ENCODE results near the gene PSEN2. TPM values are rescaled to one million over a fixed set of nuclear protein-coding genes. Genes with fewer than 3 reads are reported as not detected.

PSEN2 gene
- total RNA-seq, 4 donors from 2014 or later = 14.9 to 28.5 (median 20.2) TPM

DNA sequence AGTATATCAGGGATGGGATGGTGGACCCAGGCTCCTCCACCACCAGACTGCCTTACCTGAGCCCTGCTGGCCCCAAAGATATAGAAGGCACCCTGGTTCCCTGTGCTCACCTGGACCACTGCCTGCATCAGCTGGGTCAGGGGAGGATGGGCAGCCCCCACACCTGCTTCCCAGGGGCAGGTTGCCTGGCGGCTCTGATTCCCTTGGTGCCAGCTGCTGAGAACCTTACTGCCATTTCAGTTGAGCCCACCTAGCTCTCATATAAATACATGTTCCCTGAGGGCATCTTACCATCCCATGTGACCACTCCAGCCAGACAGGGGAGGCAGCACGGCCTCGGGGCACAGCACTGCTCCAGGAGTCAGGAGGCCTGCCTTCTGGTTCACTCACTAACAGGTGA, 24.4 kb downstream of the PSEN2 start:
- Histone ChIP-seq H3K27ac (no peak overlapping the region), H3K27me3 (no peaks in the 10 kb centered on the region), H3K4me3 (no peak overlapping the region), H3K9me3 (no peaks in the 10 kb centered on the region), H3K36me3 (peaks cover 51% of the 10 kb centered on the region), H3K4me1 (peaks cover 4% of the 10 kb centered on the region)
- no peak for DNase-seq (ENCODE audit: low spot score in 2 of 2)
- TF ChIP-seq EP300 (IDR thresholded peaks at IDR 0.05) (no peak), POLR2A (IDR thresholded peaks at IDR 0.05) (no peak), POLR2AphosphoS5 (IDR thresholded peaks at IDR 0.05) (no peak)
- TF ChIP-seq, protein P1, sequence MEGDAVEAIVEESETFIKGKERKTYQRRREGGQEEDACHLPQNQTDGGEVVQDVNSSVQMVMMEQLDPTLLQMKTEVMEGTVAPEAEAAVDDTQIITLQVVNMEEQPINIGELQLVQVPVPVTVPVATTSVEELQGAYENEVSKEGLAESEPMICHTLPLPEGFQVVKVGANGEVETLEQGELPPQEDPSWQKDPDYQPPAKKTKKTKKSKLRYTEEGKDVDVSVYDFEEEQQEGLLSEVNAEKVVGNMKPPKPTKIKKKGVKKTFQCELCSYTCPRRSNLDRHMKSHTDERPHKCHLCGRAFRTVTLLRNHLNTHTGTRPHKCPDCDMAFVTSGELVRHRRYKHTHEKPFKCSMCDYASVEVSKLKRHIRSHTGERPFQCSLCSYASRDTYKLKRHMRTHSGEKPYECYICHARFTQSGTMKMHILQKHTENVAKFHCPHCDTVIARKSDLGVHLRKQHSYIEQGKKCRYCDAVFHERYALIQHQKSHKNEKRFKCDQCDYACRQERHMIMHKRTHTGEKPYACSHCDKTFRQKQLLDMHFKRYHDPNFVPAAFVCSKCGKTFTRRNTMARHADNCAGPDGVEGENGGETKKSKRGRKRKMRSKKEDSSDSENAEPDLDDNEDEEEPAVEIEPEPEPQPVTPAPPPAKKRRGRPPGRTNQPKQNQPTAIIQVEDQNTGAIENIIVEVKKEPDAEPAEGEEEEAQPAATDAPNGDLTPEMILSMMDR (IDR thresholded peaks at IDR 0.05) = no peak
- no CpG with 5 or more reads among the region's 3 CpGs for WGBS

DNA sequence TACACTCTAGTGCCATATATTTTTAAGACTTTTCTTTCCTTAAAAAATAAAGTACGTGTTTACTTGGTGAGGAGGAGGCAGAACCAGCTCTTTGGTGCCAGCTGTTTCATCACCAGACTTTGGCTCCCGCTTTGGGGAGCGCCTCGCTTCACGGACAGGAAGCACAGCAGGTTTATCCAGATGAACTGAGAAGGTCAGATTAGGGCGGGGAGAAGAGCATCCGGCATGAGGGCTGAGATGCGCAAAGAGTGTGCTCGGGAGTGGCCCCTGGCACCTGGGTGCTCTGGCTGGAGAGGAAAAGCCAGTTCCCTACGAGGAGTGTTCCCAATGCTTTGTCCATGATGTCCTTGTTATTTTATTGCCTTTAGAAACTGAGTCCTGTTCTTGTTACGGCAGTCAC, 25.2 kb downstream of the PSEN2 start:
- Histone ChIP-seq H3K36me3 (peaks cover 54% of the 10 kb centered on the region), H3K9me3 (no peaks in the 10 kb centered on the region), H3K4me1 (peaks cover 4% of the 10 kb centered on the region), H3K4me3 (no peak overlapping the region), H3K27me3 (no peaks in the 10 kb centered on the region), H3K27ac (no peak overlapping the region)
- no peak for DNase-seq (ENCODE audit: low spot score in 2 of 2)
- WGBS = 45% methylated on average over 11 of the region's 11 CpGs
- TF ChIP-seq POLR2A (IDR thresholded peaks at IDR 0.05) (no peak), EP300 (IDR thresholded peaks at IDR 0.05) (no peak), POLR2AphosphoS5 (IDR thresholded peaks at IDR 0.05) (no peak)
- TF ChIP-seq, protein P1 (IDR thresholded peaks at IDR 0.05) = no peak

DNA sequence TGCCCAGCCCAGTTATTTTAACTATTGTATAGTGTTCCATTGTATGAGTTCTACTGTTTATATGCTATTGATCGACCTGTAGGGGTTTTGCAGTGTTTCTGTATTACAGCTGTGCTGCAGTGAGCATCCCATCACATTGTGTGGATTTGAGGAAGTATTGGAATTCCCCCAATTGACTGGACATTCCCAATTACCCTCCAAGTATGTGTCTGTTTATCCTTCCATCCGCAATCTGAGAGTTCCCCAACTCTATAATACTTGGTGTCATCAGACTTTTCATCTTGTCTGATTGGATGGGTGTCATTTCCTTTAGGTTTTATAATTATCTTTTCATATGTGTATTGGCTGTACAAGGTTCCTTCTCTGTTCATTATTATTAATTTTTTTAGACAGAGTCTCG, 27.8 kb downstream of the PSEN2 start:
- H3K9me3 ChIP-seq = no peaks in the 10 kb centered on the region
- TF ChIP-seq POLR2AphosphoS5 (IDR thresholded peaks at IDR 0.05) = no peak
- TF ChIP-seq POLR2A (IDR thresholded peaks at IDR 0.05) = no peak
- TF ChIP-seq, protein P1 (IDR thresholded peaks at IDR 0.05) = no peak
- no peak for TF ChIP-seq EP300 (IDR thresholded peaks at IDR 0.05)
- no peak for DNase-seq (ENCODE audit: low spot score in 2 of 2)
- H3K27me3 ChIP-seq = no peaks in the 10 kb centered on the region
- peaks cover 34% of the 10 kb centered on the region for H3K36me3 ChIP-seq
- H3K4me1 ChIP-seq = peaks cover 4% of the 10 kb centered on the region
- H3K27ac ChIP-seq = no peak overlapping the region
- WGBS = 96% methylated on average over 3 of the region's 3 CpGs
- no peak overlapping the region for H3K4me3 ChIP-seq

DNA sequence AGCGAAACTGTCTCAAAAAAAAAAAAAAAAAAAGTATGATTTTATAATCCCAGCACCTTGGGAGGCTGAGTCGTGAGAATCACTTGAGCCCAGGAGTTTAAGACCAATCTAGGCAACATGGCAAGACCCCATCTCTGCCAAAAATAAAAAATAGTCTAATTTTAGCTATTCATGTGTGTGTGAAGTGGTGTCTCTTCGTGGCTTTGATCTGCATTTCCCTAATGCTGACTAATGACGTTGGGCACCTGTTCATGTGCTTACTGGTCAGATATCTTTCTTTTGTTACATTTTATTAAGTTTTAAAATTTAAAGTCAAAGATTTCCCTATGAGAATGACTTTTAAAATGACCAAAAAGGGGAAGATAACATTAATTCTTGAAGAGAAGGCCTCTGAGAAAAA, 31.0 kb downstream of the PSEN2 start:
- 90% methylated on average over 4 of the region's 4 CpGs for whole genome bisulfite sequencing
- no peak for DNase-seq (ENCODE audit: low spot score in 2 of 2)
- Histone ChIP-seq H3K4me3 (no peak overlapping the region), H3K9me3 (no peaks in the 10 kb centered on the region), H3K27ac (no peak overlapping the region), H3K36me3 (peaks cover 17% of the 10 kb centered on the region), H3K4me1 (no peaks in the 10 kb centered on the region), H3K27me3 (no peaks in the 10 kb centered on the region)
- TF ChIP-seq, protein P1 (IDR thresholded peaks at IDR 0.05) = no peak
- no peak for TF ChIP-seq POLR2AphosphoS5 (IDR thresholded peaks at IDR 0.05)
- TF ChIP-seq EP300 (IDR thresholded peaks at IDR 0.05) = no peak
- TF ChIP-seq POLR2A (IDR thresholded peaks at IDR 0.05) = no peak

DNA sequence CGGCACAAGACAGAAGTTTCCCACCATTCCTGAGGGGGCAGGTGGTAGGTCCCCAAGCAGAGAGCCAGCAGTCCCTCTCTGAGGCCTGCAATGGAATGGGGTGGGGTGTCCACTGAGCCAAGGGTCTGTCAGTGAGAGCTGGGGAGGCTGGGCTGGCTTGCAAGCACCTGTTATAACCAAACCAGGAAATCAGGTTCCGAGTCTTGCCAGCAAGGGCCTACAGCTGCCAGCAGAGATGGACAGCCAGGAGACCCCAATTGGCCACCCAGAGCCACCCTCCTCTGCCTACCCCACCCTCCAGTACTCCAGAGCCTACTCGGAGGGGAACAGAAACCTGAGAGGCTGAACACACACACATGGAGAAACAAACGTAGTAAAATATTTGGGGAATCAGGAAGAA, 32.2 kb downstream of the PSEN2 start:
- no peaks in the 10 kb centered on the region for H3K9me3 ChIP-seq
- H3K27me3 ChIP-seq = no peaks in the 10 kb centered on the region
- peaks cover 17% of the 10 kb centered on the region for H3K36me3 ChIP-seq
- TF ChIP-seq POLR2A (IDR thresholded peaks at IDR 0.05) (no peak), EP300 (IDR thresholded peaks at IDR 0.05) (no peak), POLR2AphosphoS5 (IDR thresholded peaks at IDR 0.05) (no peak)
- TF ChIP-seq, protein P1 (IDR thresholded peaks at IDR 0.05) = no peak
- H3K4me3 ChIP-seq = no peak overlapping the region
- peak in 1 of 2 donors; percentile 9 for DNase-seq (ENCODE audit: low spot score in 2 of 2)
- no peaks in the 10 kb centered on the region for H3K4me1 ChIP-seq
- WGBS = 83% methylated on average over 3 of the region's 4 CpGs
- no peak overlapping the region for H3K27ac ChIP-seq

All from suprapubic skin (tissue), 4 donors.